Right ventricle myocardium inferior (tissue), 1 donor: Measurements from ENCODE around the gene TMEM240. TPM values are rescaled to one million over a fixed set of nuclear protein-coding genes. Genes with fewer than 3 reads are reported as not detected.
"Not testable (repeated sequence)": the region's sequence is repeated elsewhere in the genome, so short reads cannot be mapped to it uniquely, and the experiment has no call there.

Experiments used
- ATAC-seq: fragments of 200-7000 bp; cut with Tn5 transposase; one replicate; pipeline ENCODE4 v1.9.1; 2020; ENCODE audit warnings: mild to moderate bottlenecking, moderate library complexity
- DNase-seq: peaks from one replicate; pipeline ENCODE4 v3.0.0; 2021; ENCODE audit errors: missing footprints
- intact Hi-C: fragments of 100-400 bp; cut with DNase I; formaldehyde crosslinking; loops from one replicate; pipeline ENCODE4 v1.11.0; 2022
- total RNA-seq: library from RNA; stranded (reverse); fragmentation: NEBNext Ultra II Directional; extraction: Animal tissue kit (Norgen Biotek cat#: 25700); gene quantifications from one replicate; pipeline ENCODE4 v1.2.1, GENCODE V29; 2021
- donor health status: DM: no; HTN: yes; CAD: no; lungs with severe emphysema.

The TMEM240 gene
- total RNA-seq, 1 donor from 2014 or later: 6.9 TPM

DNA sequence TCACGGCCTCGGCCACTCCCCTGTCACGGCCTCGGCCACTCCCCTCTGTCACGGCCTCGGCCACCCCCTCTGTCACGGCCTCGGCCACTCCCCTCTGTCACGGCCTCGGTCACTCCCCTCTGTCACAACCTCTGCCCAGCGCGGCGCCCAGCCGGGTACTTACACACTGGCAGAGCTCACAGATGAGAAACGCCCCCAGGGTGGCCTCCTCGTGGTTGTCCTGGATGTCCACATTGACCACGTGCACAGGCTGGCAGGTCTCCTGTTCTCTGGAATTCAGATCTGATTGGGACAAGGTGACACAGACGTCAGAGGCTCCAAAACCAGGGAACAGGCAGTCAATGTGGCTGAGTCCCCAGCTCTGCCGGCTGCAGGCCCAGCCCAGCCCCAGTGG is 3.3 kb upstream of the TMEM240 start:
- DNase-seq: peak; percentile 89
- intact Hi-C loops: no loop called here
- peak; percentile 80 for ATAC-seq

- ATAC-seq (peak; percentile 5), DNase-seq (no peak)
- intact Hi-C loops: no loop called here
Observed at GRCh38 chr1:1542766-1543705, 2.6 kb upstream of the TMEM240 start.

- DNase-seq (no peak), ATAC-seq (no peak)
- intact Hi-C loops: no loop called here
Observed at GRCh38 chr1:1541956-1542765, 1.7 kb upstream of the TMEM240 start.

DNA sequence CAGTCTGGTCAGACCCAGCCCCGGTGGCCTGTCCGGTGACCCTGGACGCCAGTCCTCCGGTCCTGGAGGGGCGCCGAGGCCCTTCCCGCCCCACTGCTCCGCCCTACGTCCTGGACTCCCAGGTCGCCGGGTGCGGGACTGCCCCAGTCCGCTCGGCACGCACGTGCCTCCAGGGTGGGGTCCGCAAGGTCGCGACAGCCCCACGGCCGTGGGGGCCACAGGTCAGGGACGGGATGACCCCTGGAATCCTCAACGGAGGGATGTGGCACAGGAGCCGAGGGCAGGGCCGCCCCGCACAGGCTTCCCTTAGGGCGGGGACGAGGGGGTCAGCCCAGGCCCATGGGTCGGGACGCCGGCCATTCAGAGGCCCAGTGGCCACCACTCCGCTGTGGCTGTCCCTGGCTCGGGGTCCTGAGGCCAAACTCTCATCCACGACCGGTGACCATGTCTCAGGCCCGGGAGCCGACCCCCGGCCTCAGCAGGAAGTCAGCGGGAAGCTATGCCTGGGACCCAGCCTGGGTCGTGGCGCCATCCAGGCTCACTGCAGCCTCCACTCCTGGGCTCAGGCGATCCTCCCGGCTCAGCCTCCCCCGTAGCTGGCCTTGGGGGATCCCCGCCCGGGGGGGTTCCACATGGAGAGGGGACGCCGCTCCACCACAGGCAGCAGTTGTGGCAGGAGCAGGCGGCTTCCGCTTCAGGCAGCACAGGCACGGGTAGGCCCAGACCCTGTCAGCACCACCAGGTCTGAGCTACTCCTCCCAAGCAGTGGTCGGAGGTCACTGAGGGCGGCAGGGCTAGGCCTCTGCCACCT is 599 bp upstream of the TMEM240 start:
- intact Hi-C loops: no loop called here
- ATAC-seq (peak; percentile 6), DNase-seq (no peak)

DNA sequence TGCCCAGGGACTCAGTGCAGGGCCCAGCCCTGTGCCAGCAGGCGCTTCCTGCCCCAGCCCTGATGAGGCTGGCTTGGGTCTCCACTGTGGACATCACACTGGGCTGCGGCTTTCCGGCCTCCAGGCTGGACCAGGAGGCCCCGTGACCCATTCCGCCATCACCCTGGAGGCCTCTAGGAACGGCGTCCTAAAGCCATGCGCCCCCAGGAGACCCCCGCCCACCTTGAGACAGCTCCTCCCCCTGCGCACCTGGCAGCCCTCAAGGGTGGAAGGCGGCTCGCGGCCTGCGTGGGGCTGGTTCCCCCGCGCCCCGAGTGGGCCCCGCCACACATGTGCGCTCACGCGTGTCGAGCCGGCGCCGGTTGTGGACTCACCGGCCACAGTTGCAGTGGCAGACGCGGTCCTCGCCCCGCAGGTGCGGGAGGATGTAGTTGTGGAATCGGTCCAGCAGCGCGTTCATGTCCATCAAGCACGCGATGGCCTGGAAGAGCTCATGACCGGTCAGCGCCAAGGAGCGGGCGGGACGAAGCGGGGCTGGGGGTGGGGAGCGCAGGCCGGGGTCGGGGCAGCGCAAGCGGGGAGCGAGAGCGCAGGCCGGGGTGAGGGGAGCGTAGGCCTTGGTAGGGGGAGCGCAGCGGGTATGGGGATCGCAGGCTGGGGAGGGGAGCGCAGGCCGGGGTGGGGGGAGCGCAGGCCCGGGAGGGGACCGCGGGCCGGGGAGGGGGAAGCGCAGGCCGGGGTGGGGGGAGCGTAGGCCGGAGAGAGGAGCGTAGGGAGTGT is 924 bp downstream of the TMEM240 start:
- ATAC-seq: no peak
- intact Hi-C loops: no loop called here

DNA sequence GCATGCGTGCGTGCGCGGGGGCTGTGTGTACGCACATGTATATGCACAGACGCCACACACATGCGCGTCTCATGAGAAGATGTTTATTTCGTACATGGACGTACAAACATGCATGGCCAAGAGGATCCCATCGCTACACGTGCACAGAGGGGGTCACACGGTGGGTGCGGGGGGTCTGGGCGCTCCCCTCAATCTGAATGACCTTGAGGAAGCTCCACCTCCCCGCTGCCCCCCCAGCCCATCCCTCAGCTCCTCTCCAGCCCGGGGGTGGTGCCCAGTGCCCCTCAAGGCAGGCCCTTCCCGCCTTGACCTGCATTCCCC is 1.5 kb downstream of the TMEM240 start:
- intact Hi-C loops: no loop called here
- DNase-seq (no peak), ATAC-seq (no peak)

More for the DNA sequence above, 924 bp downstream of the TMEM240 start:
- no peak for DNase-seq

- intact Hi-C loops: no loop called here
- DNase-seq (no peak), ATAC-seq (no peak)
Observed at GRCh38 chr1:1538334-1538733, 2.1 kb downstream of the TMEM240 start.

GRCh38 chr1:1537626-1538250 is 2.7 kb downstream of the TMEM240 start:
- intact Hi-C loops: no loop called here
- DNase-seq: no peak
- ATAC-seq: no peak

- DNase-seq: no peak
Observed at GRCh38 chr1:1536938-1537546, 3.4 kb downstream of the TMEM240 start.

GRCh38 chr1:1536019-1536937 is 4.1 kb downstream of the TMEM240 start:
- intact Hi-C loops: no loop called here
- ATAC-seq (no peak), DNase-seq (no peak)

More at GRCh38 chr1:1536938-1537546, 3.4 kb downstream of the TMEM240 start:
- no peak for ATAC-seq
- intact Hi-C loops: no loop called here

DNA sequence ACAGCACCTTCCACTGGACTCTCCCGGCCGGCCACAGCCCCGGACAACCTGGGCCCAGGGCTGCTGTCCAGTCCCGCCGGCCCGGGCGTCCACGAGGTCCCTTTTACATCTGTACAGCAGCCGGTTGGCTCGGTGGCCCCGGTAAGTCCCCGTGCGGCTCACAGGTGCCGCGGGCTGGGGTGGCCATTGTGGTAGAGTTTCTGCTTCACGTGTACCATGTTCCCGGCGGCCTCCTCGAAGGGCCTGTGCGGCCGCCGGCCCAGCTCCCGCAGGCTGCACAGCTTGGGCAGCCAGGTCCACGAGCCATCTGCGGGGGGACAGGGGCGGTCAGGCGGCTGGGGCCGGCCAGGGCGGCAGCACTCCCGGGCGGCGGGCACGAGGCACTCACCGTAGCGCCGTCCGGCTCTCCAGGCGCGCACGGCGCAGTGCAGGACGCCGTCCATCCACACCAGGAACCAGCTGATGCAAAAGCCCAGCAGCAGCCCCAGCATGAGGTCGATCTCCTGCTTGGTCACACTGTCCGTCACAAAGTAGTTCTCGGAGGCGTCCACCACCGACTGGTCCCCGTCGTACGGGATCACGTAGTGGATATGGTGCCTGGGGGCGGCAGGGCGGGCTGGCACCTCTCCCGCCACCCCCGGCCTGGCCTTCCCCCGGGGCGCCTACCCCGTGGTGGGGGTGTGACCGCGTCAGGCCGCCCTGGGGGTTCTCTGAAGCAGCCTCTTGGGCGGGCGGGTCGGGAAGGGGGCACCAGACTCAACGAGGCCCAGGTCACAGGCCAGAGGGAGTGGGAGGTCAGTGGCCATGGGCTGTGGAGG is 5.0 kb downstream of the TMEM240 start:
- DNase-seq (no peak), ATAC-seq (no peak)
- intact Hi-C loops: no loop called here

DNA sequence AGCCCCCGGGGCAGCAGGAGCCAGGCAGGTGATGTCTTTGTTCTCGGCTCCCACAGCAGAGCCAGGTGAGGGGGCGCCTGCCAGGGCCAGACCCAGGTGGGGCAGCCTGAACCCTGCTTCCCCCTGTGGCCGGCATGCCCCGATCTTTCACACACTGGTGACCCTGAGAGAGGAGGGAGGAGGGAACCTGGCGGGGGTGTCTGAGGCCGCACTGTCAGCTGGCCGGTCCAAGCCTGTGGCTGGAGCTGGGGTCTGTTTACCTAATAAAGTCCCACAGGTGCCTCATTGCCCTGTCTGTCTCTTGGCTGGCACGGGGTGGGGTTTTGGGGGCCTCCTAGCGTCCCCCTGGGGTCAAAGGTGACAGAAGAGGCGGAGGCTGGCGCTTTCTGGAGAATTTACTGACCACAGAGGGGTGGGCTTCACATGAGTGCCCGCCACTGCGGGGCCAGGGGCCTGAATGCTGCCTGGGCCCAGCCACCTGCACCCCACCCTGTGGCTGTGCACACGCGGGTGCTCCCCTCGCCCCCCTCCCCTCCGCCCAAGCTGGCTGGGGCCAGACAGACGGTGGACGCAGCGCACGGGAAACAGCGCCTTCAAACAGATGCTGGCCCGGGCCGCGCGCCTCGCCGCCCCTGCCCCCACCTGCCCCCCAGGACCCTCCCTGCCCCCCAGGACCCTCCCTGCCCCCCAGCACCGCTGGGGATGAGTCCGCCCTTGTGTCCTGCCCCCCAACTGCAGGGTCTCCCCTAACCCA is 5.8 kb downstream of the TMEM240 start:
- intact Hi-C loops: no loop called here
- ATAC-seq (no peak), DNase-seq (no peak)

GRCh38 chr1:1533894-1534291 is 6.5 kb downstream of the TMEM240 start:
- not testable (repeated sequence) for ATAC-seq, DNase-seq

GRCh38 chr1:1533176-1533893 is 7.1 kb downstream of the TMEM240 start:
- intact Hi-C loops, DNase-seq: not testable (repeated sequence)
- peak; percentile 62 for ATAC-seq

More at GRCh38 chr1:1533894-1534291, 6.5 kb downstream of the TMEM240 start:
- intact Hi-C loops: not testable (repeated sequence)
